NCI-H2107 treated with DMSO at 0.1 percent for 48 hours (cell line): ENCODE results near the gene ZIC4.

Source experiments
- DNase-seq: peaks from one replicate; lab custom pipeline; 2025; ENCODE audit not compliant: unreplicated experiment; lab: John Stamatoyannopoulos, UW

Gene ZIC4

GRCh38 chr3:147356145-147356908 lies 50.0 kb downstream of the ZIC4 start:
- DNase-seq: no peak

DNA sequence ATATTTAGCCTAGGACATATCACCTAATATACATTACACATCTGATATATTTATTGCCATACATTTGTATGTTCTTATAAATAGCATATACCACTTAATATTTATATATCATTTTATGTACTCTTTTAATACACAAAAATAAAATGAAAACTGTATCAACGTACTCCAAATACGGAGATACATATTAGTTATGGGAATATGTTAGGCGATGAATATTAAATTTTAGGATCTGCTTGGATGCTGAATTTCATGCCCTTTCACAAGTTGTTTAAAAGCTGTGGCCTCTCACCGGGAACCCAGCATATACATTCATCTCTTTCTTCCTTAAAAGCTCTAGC lies 50.6 kb downstream of the ZIC4 start:
- no peak for DNase-seq

DNA sequence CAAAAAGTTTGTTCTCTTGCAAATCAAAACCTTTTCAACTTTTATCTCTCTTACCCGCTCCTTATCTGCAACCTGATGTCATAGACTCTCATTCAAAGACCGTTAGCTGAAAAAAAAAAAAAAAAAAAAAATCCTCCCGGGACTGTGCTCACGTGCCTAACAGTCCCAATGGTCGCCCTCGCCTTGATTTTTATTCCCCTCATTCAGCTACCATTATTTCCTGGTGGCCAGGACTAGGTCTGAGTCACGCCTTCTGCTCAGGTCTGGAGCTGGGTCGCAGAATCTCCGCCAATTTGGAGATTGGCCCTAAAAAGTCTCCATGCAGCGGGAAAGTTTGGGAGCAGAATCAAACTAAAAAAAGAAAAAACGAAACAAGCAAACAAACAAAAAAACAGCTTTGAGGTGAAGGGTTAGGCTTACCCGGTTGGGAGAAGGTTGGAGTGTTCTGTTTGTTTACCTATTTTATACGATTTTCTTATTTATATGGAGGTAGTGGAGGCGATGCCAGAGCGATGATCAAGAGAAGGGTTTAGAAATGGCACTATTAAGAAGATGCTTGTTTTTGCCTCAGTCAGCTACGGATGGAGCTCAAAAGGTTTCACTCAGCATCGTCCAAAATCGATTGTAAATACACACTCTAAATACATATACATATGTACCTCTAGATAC lies 51.1 kb downstream of the ZIC4 start:
- no peak for DNase-seq

GRCh38 chr3:147354623-147355022 lies 51.7 kb downstream of the ZIC4 start:
- peak; percentile 7 for DNase-seq

DNA sequence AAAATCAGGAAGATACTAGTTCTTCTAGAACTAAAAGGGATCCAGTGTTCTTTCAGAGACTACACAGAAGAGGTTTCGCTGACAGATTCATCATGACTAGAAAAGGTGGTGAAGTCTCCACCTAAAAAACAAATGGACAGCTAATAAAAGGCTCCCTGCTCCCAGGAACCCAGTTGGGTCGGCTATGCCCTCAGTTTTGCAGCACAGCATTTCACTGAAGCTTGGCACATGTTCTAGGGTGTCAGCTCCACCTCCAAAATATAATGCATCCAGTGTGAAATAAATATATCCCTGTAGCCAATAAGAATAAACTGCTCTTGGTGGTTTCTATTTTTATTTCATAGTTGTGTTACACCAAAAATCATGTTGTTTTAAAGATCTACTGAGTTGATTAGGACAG lies 55.0 kb downstream of the ZIC4 start:
- no peak for DNase-seq

- DNase-seq: no peak
Measured at GRCh38 chr3:147348976-147349375, 57.4 kb downstream of the ZIC4 start.

- no peak for DNase-seq
Measured at GRCh38 chr3:147343926-147344325, 62.4 kb downstream of the ZIC4 start.

DNA sequence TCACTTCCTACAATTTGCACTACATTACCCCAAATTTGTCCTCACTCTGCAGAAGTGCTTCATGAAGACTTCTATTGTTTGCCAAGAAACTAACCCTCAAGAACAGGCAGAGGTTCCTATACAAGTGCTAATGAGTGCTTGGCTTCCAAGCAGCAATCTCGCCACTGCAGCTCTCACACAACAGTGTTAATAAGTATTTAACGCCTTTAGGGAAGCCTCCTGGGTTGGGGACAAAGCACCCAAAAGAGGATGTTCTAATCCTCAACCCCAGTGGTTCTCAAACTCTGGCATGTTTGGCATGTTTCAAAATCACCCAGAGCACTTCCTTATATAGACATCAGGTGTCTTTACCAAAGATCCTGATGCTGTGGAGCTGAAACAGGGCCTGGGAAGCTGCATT lies 64.6 kb downstream of the ZIC4 start:
- no peak for DNase-seq

GRCh38 chr3:147336543-147337278 lies 69.6 kb downstream of the ZIC4 start:
- no peak for DNase-seq
